Endothelial cell of umbilical vein (primary cell): ENCODE measurements around the gene PCDHA3. TPM values are rescaled to one million over a fixed set of nuclear protein-coding genes. Genes with fewer than 3 reads are reported as not detected.

Source experiments
- BruUV-seq: library from RNA; stranded (reverse); fragments of 400-500 nt; replicated peaks from 2 replicates; lab custom pipeline; 2021; lab: Mats Ljungman, UMichigan
- CTCF ChIA-PET: fragments of 300-600, 350-600 bp; sonication (Branson Sonifier 250); formaldehyde crosslinking; loops from one replicate; lab custom pipeline; 2021; ENCODE audit warnings: antibody characterized with exemption, inconsistent platforms; lab: Charles Lee
- POLR2A ChIA-PET: fragments of 300-600, 350-600 bp; sonication (Branson Sonifier 250); formaldehyde crosslinking; loops from one replicate; lab custom pipeline; 2021; ENCODE audit warnings: antibody characterized with exemption, inconsistent platforms; lab: Charles Lee
- DNase-seq: peaks from one replicate; pipeline ENCODE4 v3.0.0-alpha.2; 2011; ENCODE audit warnings: low read depth, low spot score
- FAIRE-seq: peaks from 2 replicates; lab custom pipeline; 2011; peaks lifted over from hg19 to GRCh38; lab: Jason Lieb, UNC
- H2AFZ ChIP-seq: 2 replicates; pipeline ENCODE4 v1.6.0; 2012; ENCODE audit warnings: low read depth, low read length, control low read depth, inconsistent platforms
- H3K27ac ChIP-seq: 2 replicates; pipeline ENCODE4 v1.5.1; 2011; ENCODE audit warnings: low read depth, mild to moderate bottlenecking, control low read depth, low read length, moderate library complexity; ENCODE audit not compliant: insufficient read depth
- H3K27me3 ChIP-seq, 2 experiments: 2 replicates each; pipeline versions ENCODE4 v1.6.0 to v1.6.1; 2011; ENCODE audit warnings: low read length in 2 of 2, mixed read lengths in 1 of 2; ENCODE audit not compliant: control insufficient read depth in 2 of 2, insufficient read depth in 2 of 2
- H3K36me3 ChIP-seq, 2 experiments: 2 replicates in 1 of 2; 3 replicates in 1 of 2; pipeline ENCODE4 v1.5.1; 2011; ENCODE audit warnings: low read length in 2 of 2, mild to moderate bottlenecking in 1 of 2, moderate library complexity in 1 of 2; ENCODE audit not compliant: control insufficient read depth in 2 of 2, insufficient read depth in 2 of 2; ENCODE audit errors: extremely low read depth in 1 of 2
- H3K4me1 ChIP-seq: 3 replicates; pipeline ENCODE4 v1.5.1; 2011; ENCODE audit warnings: mild to moderate bottlenecking, low read length; ENCODE audit not compliant: control insufficient read depth, insufficient read depth; ENCODE audit errors: extremely low read depth
- H3K4me2 ChIP-seq: 2 replicates; pipeline ENCODE4 v1.6.1; 2011; ENCODE audit warnings: low read length, control low read depth, mixed read lengths; ENCODE audit not compliant: insufficient read depth
- H3K4me3 ChIP-seq, 3 experiments: fragments of 200-600 bp in 1 of 3; sonication (generic), shearing (Covaris generic) in 1 of 3; replicated peaks in 1 of 3; 2 replicates each; pipeline ENCODE4 v1.5.1; 2011 to 2016; ENCODE audit warnings: control low read depth in 3 of 3, low read length in 3 of 3, mild to moderate bottlenecking in 2 of 3, inconsistent platforms in 1 of 3, low read depth in 1 of 3, moderate library complexity in 1 of 3; ENCODE audit not compliant: insufficient read depth in 1 of 3
- H3K79me2 ChIP-seq: 2 replicates; pipeline ENCODE4 v1.6.0; 2012; ENCODE audit warnings: low read length, inconsistent platforms; ENCODE audit not compliant: control insufficient read depth, insufficient read depth
- H3K9ac ChIP-seq: replicated peaks from 2 replicates; pipeline ENCODE3; 2011; ENCODE audit warnings: low read length, control low read depth; ENCODE audit not compliant: insufficient read depth; ENCODE audit errors: extremely low read depth
- H3K9me1 ChIP-seq: replicated peaks from 3 replicates; pipeline ENCODE4 v1.6.0; 2011; ENCODE audit warnings: mild to moderate bottlenecking, low read length; ENCODE audit not compliant: control insufficient read depth, insufficient read depth; ENCODE audit errors: extremely low read depth
- H3K9me3 ChIP-seq: replicated peaks from 2 replicates; pipeline ENCODE4 v1.5.1; 2012; ENCODE audit warnings: low read length, inconsistent platforms; ENCODE audit not compliant: control insufficient read depth, insufficient read depth
- H4K20me1 ChIP-seq: replicated peaks from 2 replicates; pipeline ENCODE3; 2011; ENCODE audit warnings: mild to moderate bottlenecking, low read length; ENCODE audit not compliant: control insufficient read depth, insufficient read depth; ENCODE audit errors: extremely low read depth
- EZH2 ChIP-seq: IDR thresholded peaks from 2 replicates; pipeline ENCODE4 v1.6.1; 2012; ENCODE audit warnings: borderline replicate concordance, low read depth, mild to moderate bottlenecking, moderate library complexity, low read length, inconsistent platforms; ENCODE audit not compliant: severe bottlenecking
- FOS ChIP-seq: IDR thresholded peaks from 2 replicates; pipeline ENCODE4 v1.6.1; 2011; ENCODE audit warnings: mild to moderate bottlenecking, low read length, moderate library complexity, borderline replicate concordance; ENCODE audit not compliant: insufficient read depth
- GATA2 ChIP-seq: IDR thresholded peaks from 2 replicates; pipeline ENCODE4 v1.7.0; 2011; ENCODE audit warnings: low read depth, mild to moderate bottlenecking, moderate library complexity, mixed read lengths, low read length; ENCODE audit not compliant: insufficient read length, insufficient read depth
- JUN ChIP-seq: IDR thresholded peaks from 2 replicates; pipeline ENCODE4 v1.6.1; 2011; ENCODE audit warnings: borderline replicate concordance, low read depth; ENCODE audit not compliant: insufficient read length, insufficient read depth
- MYC ChIP-seq: IDR thresholded peaks from one replicate; pipeline ENCODE4 v1.6.1; 2011; ENCODE audit warnings: mild to moderate bottlenecking, low read depth, low read length
- POLR2A ChIP-seq: IDR thresholded peaks from 2 replicates; pipeline ENCODE4 v1.6.1; 2012; ENCODE audit warnings: low read depth, mild to moderate bottlenecking, control low read depth, low read length
- POLR2AphosphoS5 ChIP-seq: IDR thresholded peaks from 2 replicates; pipeline ENCODE4 v1.6.1; 2012; ENCODE audit warnings: low read depth, mild to moderate bottlenecking, control low read depth, low read length, moderate library complexity; ENCODE audit not compliant: insufficient read depth
- dilution Hi-C: fragments of 300-500 bp; cut with MboI; formaldehyde crosslinking; loops from one replicate; pipeline ENCODE4 v1.15.0; 2019; ENCODE audit warnings: low sequenced_read_pairs; ENCODE audit not compliant: extremely low pct_ligation_motif_present
- intact Hi-C: fragments of 100-400 bp; cut with micrococcal nuclease; formaldehyde crosslinking; loops from one replicate; pipeline ENCODE4 v1.10.0; 2022
- polyA plus RNA-seq, 4 experiments: library from polyadenylated mRNA; depleted of rRNA in 3 of 4; stranded (reverse) in 3 of 4; unstranded in 1 of 4; fragments of >200 nt; gene quantifications; 2 replicates each; pipeline versions ENCODE4 v1.2.1 to v1.2.3, GENCODE V29; 2011 to 2012; ENCODE audit warnings: missing spikeins in 1 of 4
- total RNA-seq: library from RNA; stranded (reverse); gene quantifications from 2 replicates; pipeline ENCODE4 v1.2.3, GENCODE V29; 2021
- TF ChIP-seq, protein P1 (sequence below), 2 donors: IDR thresholded peaks; 1 replicate in 1 of 2; 2 replicates in 1 of 2; pipeline ENCODE4 v1.5.1; 2011; ENCODE audit warnings: low read length in 2 of 2, mild to moderate bottlenecking in 2 of 2, moderate library complexity in 2 of 2, control low read depth in 1 of 2, inconsistent platforms in 1 of 2, low read depth in 1 of 2; ENCODE audit not compliant: insufficient read depth in 1 of 2; ENCODE audit errors: extremely low read depth in 1 of 2
- TF ChIP-seq, protein P2 (sequence below): IDR thresholded peaks from 2 replicates; pipeline ENCODE4 v1.6.1; 2011; ENCODE audit not compliant: insufficient read depth, insufficient read length

Gene PCDHA3
- total and polyA plus RNA-seq, 2 donors (not counting 3 experiments of a cell fraction or from before 2014, with no cell fraction given) = 0.07 to 0.09 TPM

DNA sequence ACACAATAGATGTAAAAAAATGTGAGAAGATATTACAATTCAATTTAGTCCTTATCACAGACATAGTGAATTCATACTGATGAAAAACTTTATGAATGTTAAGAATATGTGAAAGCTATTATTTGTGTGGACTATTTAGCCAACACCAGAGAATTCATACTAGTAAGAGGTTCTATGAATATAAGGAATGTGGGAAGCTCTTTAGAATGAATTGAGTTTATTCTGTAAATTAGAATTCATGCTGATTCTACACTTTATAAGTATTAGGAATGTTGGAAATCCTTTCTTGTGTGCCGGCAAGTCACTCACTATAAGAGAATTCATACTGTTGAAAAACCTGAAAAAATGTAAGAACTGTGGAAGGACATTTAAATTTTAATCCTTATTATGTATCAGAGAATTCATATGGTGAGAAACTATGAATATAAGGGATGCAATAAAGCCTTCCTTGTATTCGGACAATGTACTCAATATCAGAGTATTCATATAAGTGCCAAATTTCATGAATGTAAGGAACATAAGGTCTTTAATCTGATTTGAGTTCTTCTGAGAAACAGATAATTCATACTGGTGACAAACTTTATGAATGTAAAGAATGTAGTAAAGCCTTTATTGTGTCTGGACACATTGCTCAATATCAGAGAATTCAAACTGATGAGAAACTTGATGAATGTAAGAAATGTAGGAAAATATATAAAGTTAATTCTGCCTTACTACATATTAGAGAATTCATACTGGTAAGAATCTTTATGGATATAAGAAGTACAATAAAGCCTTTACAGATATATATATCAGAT lies 36.5 kb upstream of the PCDHA3 start:
- peak; percentile 4 for DNase-seq
- intact Hi-C loops (no loop called here), dilution Hi-C loops (no loop called here)
- POLR2A ChIA-PET = no interaction called here
- Histone ChIP-seq H4K20me1 (no peaks in the 10 kb centered on the region), H3K4me2 (no peak overlapping the region), H3K27ac (no peak overlapping the region), H3K4me1 (no peaks in the 10 kb centered on the region), H3K4me3 (no peak overlapping the region), H3K79me2 (no peaks in the 10 kb centered on the region), H3K9me3 (peaks cover 2% of the 10 kb centered on the region), H3K36me3 (no peaks in the 10 kb centered on the region), H2AFZ (no peak overlapping the region), H3K9ac (no peak overlapping the region), H3K27me3 (no peaks in the 10 kb centered on the region), H3K9me1 (no peaks in the 10 kb centered on the region)
- no TSS peak for BruUV-seq
- TF ChIP-seq GATA2 (no peak), POLR2A (no peak)
- TF ChIP-seq, protein P1, sequence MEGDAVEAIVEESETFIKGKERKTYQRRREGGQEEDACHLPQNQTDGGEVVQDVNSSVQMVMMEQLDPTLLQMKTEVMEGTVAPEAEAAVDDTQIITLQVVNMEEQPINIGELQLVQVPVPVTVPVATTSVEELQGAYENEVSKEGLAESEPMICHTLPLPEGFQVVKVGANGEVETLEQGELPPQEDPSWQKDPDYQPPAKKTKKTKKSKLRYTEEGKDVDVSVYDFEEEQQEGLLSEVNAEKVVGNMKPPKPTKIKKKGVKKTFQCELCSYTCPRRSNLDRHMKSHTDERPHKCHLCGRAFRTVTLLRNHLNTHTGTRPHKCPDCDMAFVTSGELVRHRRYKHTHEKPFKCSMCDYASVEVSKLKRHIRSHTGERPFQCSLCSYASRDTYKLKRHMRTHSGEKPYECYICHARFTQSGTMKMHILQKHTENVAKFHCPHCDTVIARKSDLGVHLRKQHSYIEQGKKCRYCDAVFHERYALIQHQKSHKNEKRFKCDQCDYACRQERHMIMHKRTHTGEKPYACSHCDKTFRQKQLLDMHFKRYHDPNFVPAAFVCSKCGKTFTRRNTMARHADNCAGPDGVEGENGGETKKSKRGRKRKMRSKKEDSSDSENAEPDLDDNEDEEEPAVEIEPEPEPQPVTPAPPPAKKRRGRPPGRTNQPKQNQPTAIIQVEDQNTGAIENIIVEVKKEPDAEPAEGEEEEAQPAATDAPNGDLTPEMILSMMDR (IDR thresholded peaks at IDR 0.05; ENCODE audit: extremely low read depth in 1 of 2, insufficient read depth in 1 of 2, low read depth in 1 of 2, low read length in 2 of 2) = no peak
- CTCF ChIA-PET = no interaction called here
- no peak for FAIRE-seq

DNA sequence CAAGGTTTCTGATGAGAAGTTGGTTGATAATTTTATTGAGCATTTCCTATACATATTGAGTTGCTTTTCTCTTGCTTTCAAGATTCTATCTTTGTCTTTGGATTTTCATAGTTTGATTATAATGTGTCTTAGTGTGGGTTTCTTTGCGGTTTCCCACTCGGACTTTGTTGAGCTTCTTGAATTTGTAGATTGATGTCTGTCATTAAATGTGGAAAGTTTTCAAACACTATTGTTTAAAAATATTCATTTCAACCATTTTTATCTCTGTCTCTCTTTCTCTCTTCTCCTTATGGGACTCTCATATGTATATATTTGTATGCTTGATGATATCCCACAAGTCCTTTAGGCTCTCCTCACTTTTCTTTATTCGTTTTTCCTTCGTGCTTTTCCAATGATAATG lies 33.4 kb upstream of the PCDHA3 start:
- H3K27ac ChIP-seq = no peak overlapping the region
- TF ChIP-seq POLR2AphosphoS5 = no peak
- TF ChIP-seq GATA2 = no peak
- no peak for TF ChIP-seq POLR2A
- TF ChIP-seq FOS = no peak
- TF ChIP-seq, protein P1 (IDR thresholded peaks at IDR 0.05; ENCODE audit: extremely low read depth in 1 of 2, insufficient read depth in 1 of 2, low read depth in 1 of 2, low read length in 2 of 2) = no peak
- TF ChIP-seq EZH2 = no peak
- no peak for TF ChIP-seq JUN
- TF ChIP-seq, protein P2, sequence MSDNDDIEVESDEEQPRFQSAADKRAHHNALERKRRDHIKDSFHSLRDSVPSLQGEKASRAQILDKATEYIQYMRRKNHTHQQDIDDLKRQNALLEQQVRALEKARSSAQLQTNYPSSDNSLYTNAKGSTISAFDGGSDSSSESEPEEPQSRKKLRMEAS = no peak
- TF ChIP-seq MYC = no peak
- BruUV-seq = no TSS peak
- ChIA-PET POLR2A (no interaction called here), CTCF (no interaction called here)
- H3K27me3 ChIP-seq = no peaks in the 10 kb centered on the region
- FAIRE-seq = no peak
- H3K4me3 ChIP-seq = no peak overlapping the region
- H3K9ac ChIP-seq = no peak overlapping the region
- H3K9me3 ChIP-seq = no peaks in the 10 kb centered on the region
- no peak for DNase-seq
- H3K4me1 ChIP-seq = no peaks in the 10 kb centered on the region
- H4K20me1 ChIP-seq = no peaks in the 10 kb centered on the region
- dilution Hi-C loops = no loop called here
- intact Hi-C loops = no loop called here
- H3K79me2 ChIP-seq = no peaks in the 10 kb centered on the region
- H3K36me3 ChIP-seq = no peaks in the 10 kb centered on the region
- H3K9me1 ChIP-seq = no peaks in the 10 kb centered on the region
- no peak overlapping the region for H3K4me2 ChIP-seq
- no peak overlapping the region for H2AFZ ChIP-seq
